Glutamatergic neuron (in vitro differentiated cells): ENCODE measurements around the gene ZNRF1. TPM values are rescaled to one million over a fixed set of nuclear protein-coding genes. Genes with fewer than 3 reads are reported as not detected.

Experiments used
- DNase-seq: peaks from one replicate; pipeline ENCODE4 v3.0.0; 2022
- H3K27ac Mint-ChIP-seq: one replicate; pipeline ENCODE4 v1.8.0; 2020; ENCODE audit warnings: mild to moderate bottlenecking, mixed read lengths, inconsistent platforms; ENCODE audit not compliant: unreplicated experiment
- H3K27me3 Mint-ChIP-seq: one replicate; pipeline ENCODE4 v1.8.0; 2020; ENCODE audit warnings: mild to moderate bottlenecking, moderate library complexity, mixed read lengths, inconsistent platforms; ENCODE audit not compliant: unreplicated experiment
- H3K36me3 Mint-ChIP-seq: one replicate; pipeline ENCODE4 v1.8.0; 2020; ENCODE audit warnings: mild to moderate bottlenecking, mixed read lengths, inconsistent platforms; ENCODE audit not compliant: unreplicated experiment
- H3K4me1 Mint-ChIP-seq: one replicate; pipeline ENCODE4 v1.8.0; 2020; ENCODE audit warnings: mild to moderate bottlenecking, low read depth, mixed read lengths, inconsistent platforms; ENCODE audit not compliant: unreplicated experiment
- H3K4me3 Mint-ChIP-seq: one replicate; pipeline ENCODE4 v1.8.0; 2020; ENCODE audit warnings: mild to moderate bottlenecking, mixed read lengths, inconsistent platforms; ENCODE audit not compliant: unreplicated experiment
- H3K9me3 Mint-ChIP-seq: one replicate; pipeline ENCODE4 v1.8.0; 2020; ENCODE audit warnings: mild to moderate bottlenecking, moderate library complexity, mixed read lengths, inconsistent platforms; ENCODE audit not compliant: unreplicated experiment
- CTCF ChIP-seq: fragments of 200-600 bp; sonication (generic); IDR thresholded peaks from one replicate; pipeline ENCODE4 v1.5.0; 2021; ENCODE audit not compliant: partially characterized antibody, unreplicated experiment
- total RNA-seq: library from RNA; stranded (reverse); fragmentation: NEBNext Ultra II Directional; extraction: Animal tissue kit (Norgen Biotek cat#: 25700); gene quantifications from one replicate; pipeline ENCODE4 v1.2.1, GENCODE V29; 2021; ENCODE audit not compliant: unreplicated experiment

The ZNRF1 gene
- total RNA-seq, 1 donor from 2014 or later = 55.3 TPM

DNA sequence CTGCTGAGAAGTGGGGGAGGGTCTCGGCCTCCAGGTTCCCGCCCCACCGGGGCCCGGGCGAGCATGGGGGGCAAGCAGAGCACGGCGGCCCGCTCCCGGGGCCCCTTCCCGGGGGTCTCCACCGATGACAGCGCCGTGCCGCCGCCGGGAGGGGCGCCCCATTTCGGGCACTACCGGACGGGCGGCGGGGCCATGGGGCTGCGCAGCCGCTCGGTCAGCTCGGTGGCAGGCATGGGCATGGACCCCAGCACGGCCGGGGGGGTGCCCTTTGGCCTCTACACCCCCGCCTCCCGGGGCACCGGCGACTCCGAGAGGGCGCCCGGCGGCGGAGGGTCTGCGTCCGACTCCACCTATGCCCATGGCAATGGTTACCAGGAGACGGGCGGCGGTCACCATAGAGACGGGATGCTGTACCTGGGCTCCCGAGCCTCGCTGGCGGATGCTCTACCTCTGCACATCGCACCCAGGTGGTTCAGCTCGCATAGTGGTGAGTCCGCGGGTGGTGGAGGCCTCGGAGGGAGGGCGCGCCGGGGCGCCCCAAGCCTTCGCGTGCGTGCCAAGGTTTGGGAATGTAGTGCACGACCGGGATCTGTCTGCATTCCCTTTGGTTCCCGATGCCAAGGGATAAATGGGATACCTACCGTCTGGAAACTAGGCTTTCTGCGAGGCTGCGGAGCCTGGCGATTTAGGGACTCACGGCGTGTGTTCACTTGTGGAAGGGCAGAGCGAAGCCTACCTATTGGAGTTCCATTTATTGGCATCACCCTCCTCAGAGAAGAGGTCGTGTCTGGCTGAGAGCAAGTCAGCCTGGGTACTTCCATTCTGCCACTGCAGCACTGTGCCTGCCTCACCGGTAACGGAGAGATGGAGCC lies 1.0 kb downstream of the ZNRF1 start:
- Mint-ChIP-seq H3K27ac (peak overlapping the region; percentile 86), H3K4me3 (peak overlapping the region; percentile 99), H3K9me3 (peaks cover 9% of the 10 kb centered on the region), H3K4me1 (peaks cover 19% of the 10 kb centered on the region), H3K27me3 (peaks cover 13% of the 10 kb centered on the region), H3K36me3 (no peaks in the 10 kb centered on the region)
- no peak for TF ChIP-seq CTCF
- peak; percentile 62 for DNase-seq

- Mint-ChIP-seq H3K36me3 (no peaks in the 10 kb centered on the region), H3K9me3 (peaks cover 9% of the 10 kb centered on the region), H3K27ac (peak overlapping the region; percentile 86), H3K27me3 (peaks cover 13% of the 10 kb centered on the region), H3K4me1 (peaks cover 19% of the 10 kb centered on the region), H3K4me3 (peak overlapping the region; percentile 99)
- peak; percentile 34 for DNase-seq
- TF ChIP-seq CTCF = no peak
Observed at GRCh38 chr16:75000481-75001081, 1.8 kb downstream of the ZNRF1 start.

DNA sequence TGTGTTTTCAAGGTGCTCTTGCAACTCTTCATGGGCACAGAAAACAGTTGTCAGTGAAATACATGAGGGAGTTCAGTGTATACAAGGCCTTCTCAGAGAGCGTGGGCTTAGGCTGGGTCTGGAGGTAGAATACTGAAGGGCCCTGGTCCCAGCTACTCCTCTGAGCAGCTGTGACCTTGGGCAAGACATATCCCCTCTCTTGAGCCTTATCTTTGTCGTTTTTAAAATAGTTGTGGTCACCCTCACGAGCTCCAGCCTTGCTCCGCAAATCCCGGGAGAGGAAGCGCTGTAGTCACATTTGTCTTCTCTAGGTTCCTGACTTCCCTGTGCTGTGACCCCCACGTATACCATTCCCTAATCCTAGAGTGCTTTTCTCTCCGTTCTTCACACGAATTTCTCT lies 3.6 kb downstream of the ZNRF1 start:
- peaks cover 13% of the 10 kb centered on the region for H3K27me3 Mint-ChIP-seq
- H3K4me3 Mint-ChIP-seq = peak overlapping the region; percentile 44
- H3K4me1 Mint-ChIP-seq = peaks cover 19% of the 10 kb centered on the region
- H3K9me3 Mint-ChIP-seq = peaks cover 11% of the 10 kb centered on the region
- no peak for TF ChIP-seq CTCF
- no peak for DNase-seq
- no peak overlapping the region for H3K27ac Mint-ChIP-seq
- H3K36me3 Mint-ChIP-seq = no peaks in the 10 kb centered on the region

DNA sequence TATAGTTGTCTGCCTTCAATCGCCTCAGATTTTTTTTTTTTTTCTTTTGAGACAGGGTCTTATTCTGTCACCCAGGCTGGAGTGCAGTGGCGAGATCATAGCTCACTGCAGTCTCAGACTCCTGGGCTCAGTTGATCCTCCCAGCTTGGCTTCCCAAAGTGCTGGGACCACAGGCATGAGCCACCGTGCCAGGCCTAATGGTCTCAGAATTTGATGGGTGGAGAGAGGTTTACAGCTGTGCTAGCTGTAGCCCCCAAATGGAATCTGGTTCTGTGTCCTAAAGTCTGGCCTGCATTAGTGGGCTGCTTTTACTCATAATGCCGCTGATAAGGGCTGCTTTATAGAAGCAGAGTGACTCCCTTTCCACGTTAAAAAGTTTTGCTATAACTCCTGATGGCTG lies 5.1 kb downstream of the ZNRF1 start:
- H3K9me3 Mint-ChIP-seq = peaks cover 8% of the 10 kb centered on the region
- H3K4me1 Mint-ChIP-seq = peaks cover 19% of the 10 kb centered on the region
- H3K27me3 Mint-ChIP-seq = peaks cover 8% of the 10 kb centered on the region
- no peaks in the 10 kb centered on the region for H3K36me3 Mint-ChIP-seq
- H3K27ac Mint-ChIP-seq = no peak overlapping the region
- no peak overlapping the region for H3K4me3 Mint-ChIP-seq
- TF ChIP-seq CTCF = no peak
- DNase-seq = no peak

DNA sequence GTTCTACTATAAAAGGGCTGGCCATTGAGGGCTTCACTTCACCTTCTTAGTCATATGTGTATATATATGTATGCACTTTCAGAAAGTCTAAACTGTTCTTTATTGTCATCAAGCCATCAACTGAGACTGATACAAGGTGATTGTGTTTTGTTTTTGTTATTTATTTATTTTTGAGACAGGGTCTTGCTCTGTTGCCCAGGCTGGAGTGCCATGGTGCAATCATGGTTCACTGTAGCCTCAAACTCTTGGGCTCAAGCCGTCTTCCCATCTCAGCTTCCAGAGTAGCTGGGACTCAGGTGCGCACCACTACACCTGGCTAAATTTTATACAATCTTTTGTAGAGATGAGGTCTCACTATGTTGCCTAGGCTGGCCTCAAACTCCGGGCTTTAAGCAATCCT lies 5.6 kb downstream of the ZNRF1 start:
- H3K27ac Mint-ChIP-seq = no peak overlapping the region
- peaks cover 8% of the 10 kb centered on the region for H3K9me3 Mint-ChIP-seq
- DNase-seq = no peak
- peaks cover 8% of the 10 kb centered on the region for H3K27me3 Mint-ChIP-seq
- H3K36me3 Mint-ChIP-seq = no peaks in the 10 kb centered on the region
- H3K4me1 Mint-ChIP-seq = peaks cover 19% of the 10 kb centered on the region
- TF ChIP-seq CTCF = no peak
- no peak overlapping the region for H3K4me3 Mint-ChIP-seq
